Measurements from ENCODE around the gene COL18A1.

Gene COL18A1

DNA sequence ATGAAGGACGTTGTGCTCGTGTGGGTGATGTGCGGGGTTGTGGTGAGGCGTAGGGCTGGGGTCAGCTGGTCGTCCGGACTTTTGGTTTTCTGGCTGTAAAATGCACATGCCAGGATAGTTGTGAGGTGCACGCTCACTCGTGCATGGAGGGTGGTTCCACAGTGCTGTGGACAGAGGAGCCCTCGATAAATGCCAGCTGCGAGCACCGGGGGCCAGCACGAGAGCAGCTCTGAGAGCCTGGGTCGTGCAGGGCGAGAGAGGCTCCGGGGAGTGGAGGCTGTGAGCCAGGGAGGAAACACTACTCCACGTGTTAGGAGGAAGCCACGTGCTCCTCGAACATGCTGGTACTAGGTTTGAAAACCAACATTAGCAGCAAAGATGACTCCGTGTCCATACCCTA is 39.4 kb downstream of the COL18A1 start:
- ChIA-PET POLR2A (no interaction called here), CTCF (no interaction called here)
- no peak for DNase-seq (ENCODE audit: extremely low spot score)
- TF ChIP-seq SP1 (IDR thresholded peaks at IDR 0.05) (no peak), FOXM1 (IDR thresholded peaks at IDR 0.05; ENCODE audit: borderline replicate concordance) (no peak), BHLHE40 (IDR thresholded peaks at IDR 0.05; ENCODE audit: borderline replicate concordance) (no peak), ARNT (IDR thresholded peaks at IDR 0.05) (no peak), LEF1 (IDR thresholded peaks at IDR 0.05; ENCODE audit: borderline replicate concordance) (no peak), FOXK2 (IDR thresholded peaks at IDR 0.05) (no peak), SUZ12 (IDR thresholded peaks at IDR 0.05) (no peak), PKNOX1 (IDR thresholded peaks at IDR 0.05) (no peak), ZNF384 (IDR thresholded peaks at IDR 0.05) (no peak), ELF4 (IDR thresholded peaks at IDR 0.05) (no peak), L3MBTL2 (conservative IDR thresholded peaks at IDR 0.05) (no peak), CTBP1 (IDR thresholded peaks at IDR 0.05; ENCODE audit: borderline replicate concordance) (no peak), NFRKB (IDR thresholded peaks at IDR 0.05) (no peak), TARDBP (IDR thresholded peaks at IDR 0.05) (no peak), FOXA1 (IDR thresholded peaks at IDR 0.05) (no peak), HDGF (IDR thresholded peaks at IDR 0.05; ENCODE audit: borderline replicate concordance) (no peak)

DNA sequence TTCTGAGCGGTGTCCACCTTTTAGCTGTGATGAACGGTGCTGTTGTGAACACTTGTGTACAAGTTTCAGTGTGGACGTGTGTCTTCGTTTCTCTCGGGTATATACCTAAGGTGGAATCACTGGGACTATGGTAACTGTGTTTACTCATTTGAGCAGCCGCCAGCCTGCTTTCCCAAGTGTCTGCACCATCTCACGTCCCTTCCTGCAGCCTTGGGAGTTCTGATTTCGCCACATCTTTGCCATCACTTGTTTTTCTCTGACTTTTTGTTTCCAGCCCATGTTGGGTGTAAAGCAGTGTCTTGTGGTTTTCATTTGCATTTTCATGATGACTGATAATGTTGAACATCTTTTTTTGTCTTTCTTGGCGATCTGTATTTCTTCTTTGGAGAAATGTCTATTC is 40.4 kb downstream of the COL18A1 start:
- no peak for TF ChIP-seq BHLHE40 (IDR thresholded peaks at IDR 0.05; ENCODE audit: borderline replicate concordance)
- no peak for TF ChIP-seq PKNOX1 (IDR thresholded peaks at IDR 0.05)
- no peak for TF ChIP-seq ZNF384 (IDR thresholded peaks at IDR 0.05)
- TF ChIP-seq ELF4 (IDR thresholded peaks at IDR 0.05), result no peak
- TF ChIP-seq LEF1 (IDR thresholded peaks at IDR 0.05; ENCODE audit: borderline replicate concordance), result no peak
- TF ChIP-seq HDGF (IDR thresholded peaks at IDR 0.05; ENCODE audit: borderline replicate concordance), result no peak
- TF ChIP-seq ARNT (IDR thresholded peaks at IDR 0.05), result no peak
- TF ChIP-seq FOXK2 (IDR thresholded peaks at IDR 0.05), result no peak
- TF ChIP-seq FOXA1 (IDR thresholded peaks at IDR 0.05), result no peak
- DNase-seq (ENCODE audit: extremely low spot score), result no peak
- ChIA-PET CTCF (no interaction called here), POLR2A (no interaction called here)

DNA sequence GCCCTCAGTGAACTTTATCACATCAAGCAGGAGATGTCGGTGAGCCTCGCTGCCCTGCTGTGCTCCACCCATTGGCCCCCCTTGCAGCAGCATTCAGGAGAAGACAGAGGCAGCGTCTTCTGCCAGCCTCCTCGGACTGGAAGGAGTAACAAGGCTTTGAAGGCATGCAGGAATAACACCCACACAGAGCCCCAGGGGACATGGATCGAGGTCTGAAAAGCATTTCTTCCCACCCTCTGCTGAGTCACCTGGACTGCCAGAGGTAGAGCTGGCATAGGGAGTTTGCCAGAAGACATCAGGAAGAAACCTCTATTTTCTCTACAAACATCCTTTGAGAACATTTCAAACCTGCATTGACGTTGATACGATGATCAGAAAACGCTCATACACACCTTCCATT is 42.9 kb downstream of the COL18A1 start:
- ChIA-PET CTCF (no interaction called here), POLR2A (no interaction called here)
- no peak for TF ChIP-seq FOXK2 (IDR thresholded peaks at IDR 0.05)

DNA sequence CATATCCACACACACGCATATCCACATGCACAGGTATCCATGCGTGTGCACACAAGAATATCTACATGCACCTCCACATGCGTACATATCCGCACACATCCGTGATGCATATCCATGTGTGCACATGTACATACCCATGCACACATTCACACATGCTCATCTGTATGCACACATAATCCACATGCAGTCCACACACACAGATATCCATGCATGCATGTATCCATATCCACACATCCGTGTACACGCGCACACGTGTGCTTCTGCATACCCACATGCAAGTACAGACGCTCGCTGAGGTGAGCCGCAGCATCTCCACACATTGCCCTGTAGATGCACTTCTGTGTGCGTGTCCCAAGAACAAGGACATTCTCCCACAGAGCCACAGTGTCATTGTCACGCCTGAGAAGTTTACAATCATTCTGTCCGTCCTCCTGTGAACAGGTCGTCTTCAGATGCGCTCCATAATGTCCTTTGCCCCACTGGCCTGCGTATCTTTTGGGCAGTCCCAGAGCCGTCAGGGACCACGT is 43.4 kb downstream of the COL18A1 start:
- TF ChIP-seq NFRKB (IDR thresholded peaks at IDR 0.05), result no peak
- TF ChIP-seq BHLHE40 (IDR thresholded peaks at IDR 0.05; ENCODE audit: borderline replicate concordance), result no peak
- no peak for TF ChIP-seq ARNT (IDR thresholded peaks at IDR 0.05)
- TF ChIP-seq SP1 (IDR thresholded peaks at IDR 0.05), result no peak
- no peak for TF ChIP-seq PKNOX1 (IDR thresholded peaks at IDR 0.05)
- POLR2A ChIA-PET, result no interaction called here
- CTCF ChIA-PET, result no interaction called here
- DNase-seq (ENCODE audit: extremely low spot score), result no peak

More for the DNA sequence above, 42.9 kb downstream of the COL18A1 start:
- no peak for DNase-seq (ENCODE audit: extremely low spot score)

DNA sequence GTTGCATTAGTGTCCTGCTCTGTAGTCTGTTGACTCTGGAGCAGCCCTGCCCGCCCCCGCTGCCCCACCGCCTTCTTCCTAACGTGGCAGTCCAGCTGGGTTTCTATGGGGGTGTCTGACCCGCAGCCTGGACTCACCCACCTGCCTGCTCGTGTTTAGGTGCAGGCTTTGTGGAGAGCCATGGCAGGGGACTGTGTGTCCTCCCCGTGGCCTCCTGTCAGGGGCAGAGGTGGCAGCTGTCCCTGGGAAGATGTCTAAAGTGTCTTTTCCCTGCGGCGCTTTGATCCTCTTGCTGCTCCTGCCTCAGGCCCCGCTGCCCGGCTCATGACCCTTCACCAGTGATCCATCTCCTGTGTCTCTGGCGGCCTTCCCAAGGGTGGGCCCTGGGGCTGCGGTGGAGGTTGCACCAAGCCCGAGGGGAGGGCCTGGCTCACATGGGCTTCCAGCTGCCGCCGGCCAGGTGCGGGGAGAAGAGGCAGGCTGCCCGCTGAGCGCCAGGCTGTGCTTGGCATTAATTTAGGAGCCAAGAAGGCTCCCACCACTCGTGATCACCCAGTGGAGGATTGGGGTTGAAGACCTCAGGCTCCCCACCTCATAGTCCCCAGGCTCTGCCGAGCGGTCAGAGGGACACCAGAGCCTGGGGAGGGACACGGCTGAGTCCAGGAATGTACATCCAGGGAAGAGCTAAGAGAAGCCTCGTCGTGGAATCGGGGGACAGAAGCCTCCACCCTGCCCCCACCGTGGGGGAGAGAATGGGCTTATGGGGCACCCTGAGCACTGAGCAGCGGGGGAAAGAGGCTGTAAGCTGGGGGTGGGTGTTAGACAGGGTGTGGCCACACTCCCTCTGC is 44.1 kb downstream of the COL18A1 start:
- no peak for TF ChIP-seq FOXA1 (IDR thresholded peaks at IDR 0.05)
- TF ChIP-seq ARNT (IDR thresholded peaks at IDR 0.05), result no peak
- no peak for TF ChIP-seq LEF1 (IDR thresholded peaks at IDR 0.05; ENCODE audit: borderline replicate concordance)
- TF ChIP-seq PKNOX1 (IDR thresholded peaks at IDR 0.05), result no peak
- TF ChIP-seq ZNF384 (IDR thresholded peaks at IDR 0.05), result no peak
- TF ChIP-seq FOXM1 (IDR thresholded peaks at IDR 0.05; ENCODE audit: borderline replicate concordance), result no peak
- TF ChIP-seq CTBP1 (IDR thresholded peaks at IDR 0.05; ENCODE audit: borderline replicate concordance), result no peak
- no peak for TF ChIP-seq HDGF (IDR thresholded peaks at IDR 0.05; ENCODE audit: borderline replicate concordance)
- no peak for TF ChIP-seq TARDBP (IDR thresholded peaks at IDR 0.05)
- POLR2A ChIA-PET, result no interaction called here
- DNase-seq (ENCODE audit: extremely low spot score), result no peak
- CTCF ChIA-PET, result no interaction called here

- no peak for DNase-seq (ENCODE audit: extremely low spot score)
- TF ChIP-seq HDGF (IDR thresholded peaks at IDR 0.05; ENCODE audit: borderline replicate concordance), result no peak
- TF ChIP-seq TARDBP (IDR thresholded peaks at IDR 0.05), result no peak
- TF ChIP-seq LEF1 (IDR thresholded peaks at IDR 0.05; ENCODE audit: borderline replicate concordance), result no peak
- no peak for TF ChIP-seq L3MBTL2 (conservative IDR thresholded peaks at IDR 0.05)
- TF ChIP-seq PKNOX1 (IDR thresholded peaks at IDR 0.05), result no peak
- no peak for TF ChIP-seq SUZ12 (IDR thresholded peaks at IDR 0.05)
- TF ChIP-seq SP1 (IDR thresholded peaks at IDR 0.05), result no peak
- no peak for TF ChIP-seq ZNF384 (IDR thresholded peaks at IDR 0.05)
- no peak for TF ChIP-seq ELF4 (IDR thresholded peaks at IDR 0.05)
- TF ChIP-seq FOXK2 (IDR thresholded peaks at IDR 0.05), result no peak
- no peak for TF ChIP-seq BHLHE40 (IDR thresholded peaks at IDR 0.05; ENCODE audit: borderline replicate concordance)
- TF ChIP-seq CTBP1 (IDR thresholded peaks at IDR 0.05; ENCODE audit: borderline replicate concordance), result no peak
- no peak for TF ChIP-seq NFRKB (IDR thresholded peaks at IDR 0.05)
- no peak for TF ChIP-seq ARNT (IDR thresholded peaks at IDR 0.05)
- TF ChIP-seq FOXM1 (IDR thresholded peaks at IDR 0.05; ENCODE audit: borderline replicate concordance), result no peak
- TF ChIP-seq FOXA1 (IDR thresholded peaks at IDR 0.05), result no peak
- ChIA-PET CTCF (no interaction called here), POLR2A (no interaction called here)
Observed at GRCh38 chr21:45449658-45450422, 44.9 kb downstream of the COL18A1 start.

All from HEK293T (cell line).